Measurements from ENCODE around the gene GRK5.

- TF ChIP-seq, protein P1, sequence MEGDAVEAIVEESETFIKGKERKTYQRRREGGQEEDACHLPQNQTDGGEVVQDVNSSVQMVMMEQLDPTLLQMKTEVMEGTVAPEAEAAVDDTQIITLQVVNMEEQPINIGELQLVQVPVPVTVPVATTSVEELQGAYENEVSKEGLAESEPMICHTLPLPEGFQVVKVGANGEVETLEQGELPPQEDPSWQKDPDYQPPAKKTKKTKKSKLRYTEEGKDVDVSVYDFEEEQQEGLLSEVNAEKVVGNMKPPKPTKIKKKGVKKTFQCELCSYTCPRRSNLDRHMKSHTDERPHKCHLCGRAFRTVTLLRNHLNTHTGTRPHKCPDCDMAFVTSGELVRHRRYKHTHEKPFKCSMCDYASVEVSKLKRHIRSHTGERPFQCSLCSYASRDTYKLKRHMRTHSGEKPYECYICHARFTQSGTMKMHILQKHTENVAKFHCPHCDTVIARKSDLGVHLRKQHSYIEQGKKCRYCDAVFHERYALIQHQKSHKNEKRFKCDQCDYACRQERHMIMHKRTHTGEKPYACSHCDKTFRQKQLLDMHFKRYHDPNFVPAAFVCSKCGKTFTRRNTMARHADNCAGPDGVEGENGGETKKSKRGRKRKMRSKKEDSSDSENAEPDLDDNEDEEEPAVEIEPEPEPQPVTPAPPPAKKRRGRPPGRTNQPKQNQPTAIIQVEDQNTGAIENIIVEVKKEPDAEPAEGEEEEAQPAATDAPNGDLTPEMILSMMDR (IDR thresholded peaks at IDR 0.05): no peak
- no peak for TF ChIP-seq POLR2A (IDR thresholded peaks at IDR 0.05)
These were observed 196.6 kb downstream of the GRK5 start for GRCh38 chr10:119403921-119404320.

Measured in thyroid gland (tissue), 4 donors.